ENCODE data around the gene PDE4B. TPM values are rescaled to one million over a fixed set of nuclear protein-coding genes. Genes with fewer than 3 reads are reported as not detected.

PDE4B gene
- 10 to 100 TPM; 11.2 to 49.5 (median 26.3) TPM for total RNA-seq

DNA sequence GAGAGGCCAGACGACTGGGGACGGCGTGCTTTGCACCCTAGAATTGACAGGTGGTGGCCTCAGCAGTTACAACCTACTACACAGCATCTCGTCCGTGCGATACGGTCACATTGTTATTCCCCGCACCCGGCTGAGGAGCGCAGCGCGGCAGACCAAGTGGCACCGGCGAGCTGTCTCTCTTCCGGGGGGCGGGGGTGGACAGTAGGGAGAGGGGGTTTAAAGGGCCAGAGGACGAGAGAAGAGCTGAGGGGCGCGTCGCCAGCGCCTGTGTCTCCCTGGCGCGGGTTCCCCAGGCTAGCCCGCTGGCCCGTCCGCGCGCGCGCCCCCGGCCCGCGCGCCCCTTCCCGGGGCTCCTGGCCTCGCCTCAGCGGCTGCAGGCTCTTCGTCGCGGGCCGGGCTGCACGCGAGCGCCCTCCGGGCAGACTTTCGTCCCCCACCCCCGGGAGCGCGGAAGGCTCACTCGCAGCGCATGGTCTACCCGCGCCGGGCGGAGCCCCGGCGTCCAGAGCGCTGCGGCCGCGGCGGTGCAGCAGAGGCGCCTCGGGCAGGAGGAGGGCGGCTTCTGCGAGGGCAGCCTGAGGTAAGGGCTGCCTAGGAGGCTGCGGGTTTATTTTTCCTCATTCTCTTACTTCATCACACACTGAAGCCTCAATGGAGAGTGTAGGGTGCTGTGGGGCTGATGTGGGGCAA, at the start of gene PDE4B:
Gene PDE4B (plus strand): TSS at position 227 of the 690 bp plus-strand sequence.
- ATAC-seq (ENCODE audit: low FRiP score) = peak; percentile 74
- no peak for DNase-seq (ENCODE audit: low spot score)
- TF ChIP-seq, protein P1, sequence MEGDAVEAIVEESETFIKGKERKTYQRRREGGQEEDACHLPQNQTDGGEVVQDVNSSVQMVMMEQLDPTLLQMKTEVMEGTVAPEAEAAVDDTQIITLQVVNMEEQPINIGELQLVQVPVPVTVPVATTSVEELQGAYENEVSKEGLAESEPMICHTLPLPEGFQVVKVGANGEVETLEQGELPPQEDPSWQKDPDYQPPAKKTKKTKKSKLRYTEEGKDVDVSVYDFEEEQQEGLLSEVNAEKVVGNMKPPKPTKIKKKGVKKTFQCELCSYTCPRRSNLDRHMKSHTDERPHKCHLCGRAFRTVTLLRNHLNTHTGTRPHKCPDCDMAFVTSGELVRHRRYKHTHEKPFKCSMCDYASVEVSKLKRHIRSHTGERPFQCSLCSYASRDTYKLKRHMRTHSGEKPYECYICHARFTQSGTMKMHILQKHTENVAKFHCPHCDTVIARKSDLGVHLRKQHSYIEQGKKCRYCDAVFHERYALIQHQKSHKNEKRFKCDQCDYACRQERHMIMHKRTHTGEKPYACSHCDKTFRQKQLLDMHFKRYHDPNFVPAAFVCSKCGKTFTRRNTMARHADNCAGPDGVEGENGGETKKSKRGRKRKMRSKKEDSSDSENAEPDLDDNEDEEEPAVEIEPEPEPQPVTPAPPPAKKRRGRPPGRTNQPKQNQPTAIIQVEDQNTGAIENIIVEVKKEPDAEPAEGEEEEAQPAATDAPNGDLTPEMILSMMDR (IDR thresholded peaks at IDR 0.05) = no peak

DNA sequence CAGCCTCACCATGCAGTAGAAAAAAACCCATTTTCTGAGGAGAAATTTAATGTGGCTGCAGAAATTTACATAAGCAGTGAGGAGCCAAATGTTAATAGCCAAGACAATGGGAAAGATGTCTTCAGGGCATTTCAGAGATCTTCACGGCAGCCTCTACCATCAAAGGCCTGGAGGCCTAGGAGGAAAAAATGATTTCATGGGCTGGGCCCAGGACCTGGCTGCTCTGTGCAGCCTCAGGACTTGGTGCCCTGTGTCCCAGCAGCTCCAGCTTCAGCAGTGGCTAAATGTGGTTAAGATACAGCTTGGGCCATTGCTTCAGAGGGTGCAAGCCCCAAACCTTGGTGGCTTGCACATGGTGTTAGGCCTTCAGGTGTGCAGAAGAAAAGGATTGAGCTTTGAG, 48.0 kb upstream of the PDE4B start:
- TF ChIP-seq, protein P1 (IDR thresholded peaks at IDR 0.05) = no peak
- no peak for DNase-seq (ENCODE audit: low spot score)
- no peak for ATAC-seq (ENCODE audit: low FRiP score)

- DNase-seq (ENCODE audit: low spot score) (no peak), ATAC-seq (ENCODE audit: low FRiP score) (no peak)
- TF ChIP-seq, protein P1 (IDR thresholded peaks at IDR 0.05) = no peak
These were observed 40.7 kb upstream of the PDE4B start for GRCh38 chr1:65751961-65752360.

- DNase-seq (ENCODE audit: low spot score) (no peak), ATAC-seq (ENCODE audit: low FRiP score) (no peak)
- TF ChIP-seq, protein P1 (IDR thresholded peaks at IDR 0.05) = no peak
These were observed 36.1 kb upstream of the PDE4B start for GRCh38 chr1:65756616-65757015.

DNA sequence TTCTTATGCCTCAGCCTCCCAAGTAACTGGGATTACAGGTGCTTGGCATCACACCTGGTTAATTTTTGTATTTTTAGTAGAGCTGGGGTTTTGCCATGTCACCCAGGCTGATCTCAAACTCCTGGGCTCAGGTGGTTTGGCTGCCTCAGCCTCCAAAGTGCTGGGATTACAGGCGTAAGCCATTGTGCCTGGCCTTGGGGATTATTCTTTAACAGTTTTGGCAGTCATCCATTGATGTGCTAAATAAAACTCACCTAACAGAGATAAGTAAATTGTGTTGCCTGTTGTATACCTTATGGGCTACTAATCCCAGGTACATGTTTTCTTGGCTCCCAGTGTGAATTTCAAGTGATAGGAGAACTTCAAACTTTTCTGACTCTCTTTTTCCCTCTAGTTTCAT, 35.2 kb upstream of the PDE4B start:
- TF ChIP-seq, protein P1 (IDR thresholded peaks at IDR 0.05) = no peak
- ATAC-seq (ENCODE audit: low FRiP score) (no peak), DNase-seq (ENCODE audit: low spot score) (no peak)

DNA sequence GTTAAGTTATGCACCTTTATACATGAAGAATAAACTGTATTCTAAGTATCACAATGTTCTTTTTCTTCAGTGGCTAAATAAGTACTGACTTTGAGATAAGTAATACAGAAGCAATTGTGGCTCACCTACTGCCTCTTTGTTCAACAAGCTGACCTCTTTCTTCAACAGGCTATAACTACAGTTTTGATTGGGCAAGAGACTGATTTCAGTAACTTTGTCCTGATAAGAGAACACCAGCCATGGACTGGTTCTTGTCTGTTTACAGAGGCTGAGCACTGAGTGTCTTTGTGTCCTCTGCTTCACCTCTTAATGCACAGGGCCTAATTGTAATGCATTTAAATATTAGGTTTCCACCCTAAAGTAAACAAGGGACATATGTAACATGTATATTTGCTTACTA, 34.6 kb upstream of the PDE4B start:
- DNase-seq (ENCODE audit: low spot score) (no peak), ATAC-seq (ENCODE audit: low FRiP score) (no peak)
- TF ChIP-seq, protein P1 (IDR thresholded peaks at IDR 0.05) = no peak

- ATAC-seq (ENCODE audit: low FRiP score) (no peak), DNase-seq (ENCODE audit: low spot score) (no peak)
- TF ChIP-seq, protein P1 (IDR thresholded peaks at IDR 0.05) = no peak
These were observed 33.2 kb upstream of the PDE4B start for GRCh38 chr1:65759516-65759915.

All from omental fat pad (tissue), 4 donors.